Measurements from ENCODE around the gene STK32C.

- no peak for TF ChIP-seq EZH2 (IDR thresholded peaks at IDR 0.05; ENCODE audit: insufficient read depth, poor library complexity, severe bottlenecking)
- no peak for TF ChIP-seq EZH2phosphoT487 (IDR thresholded peaks at IDR 0.05; ENCODE audit: insufficient read depth, low read depth)
Measured at GRCh38 chr10:132289439-132289838, 18.3 kb downstream of the STK32C start.

All from GM23248 (cell line).